HEK293 (cell line): ENCODE results near the gene LY6G6F.

Experiments used
- BCL11A ChIP-seq: fragments of 450-650 bp; formaldehyde crosslinking; IDR thresholded peaks from 2 replicates; pipeline ENCODE4 v1.5.1; 2016; ENCODE audit warnings: low read depth, missing biosample characterization, missing genetic modification characterization
- ELK4 ChIP-seq: IDR thresholded peaks from 2 replicates; pipeline ENCODE4 v1.6.1; 2011; ENCODE audit warnings: mild to moderate bottlenecking, low read depth, low read length, borderline replicate concordance
- GLIS2 ChIP-seq: fragments of 450-650 bp; formaldehyde crosslinking; IDR thresholded peaks from 2 replicates; pipeline ENCODE4 v1.5.1; 2016; ENCODE audit warnings: missing biosample characterization, missing genetic modification characterization
- HOXA7 ChIP-seq: sonication (generic); formaldehyde crosslinking; IDR thresholded peaks from 2 replicates; pipeline ENCODE4 v1.8.1; 2022; ENCODE audit warnings: missing genetic modification reagents, borderline replicate concordance
- HOXD13 ChIP-seq: sonication (generic); formaldehyde crosslinking; IDR thresholded peaks from 2 replicates; pipeline ENCODE4 v1.8.0; 2022; ENCODE audit warnings: missing genetic modification reagents, borderline replicate concordance
- KLF16 ChIP-seq: fragments of 450-650 bp; formaldehyde crosslinking; IDR thresholded peaks from 2 replicates; pipeline ENCODE4 v1.5.1; 2017; ENCODE audit warnings: missing biosample characterization, missing genetic modification characterization
- KLF7 ChIP-seq: fragments of 450-650 bp; formaldehyde crosslinking; IDR thresholded peaks from 2 replicates; pipeline ENCODE4 v1.5.1; 2016; ENCODE audit warnings: missing biosample characterization, missing genetic modification characterization, borderline replicate concordance
- KLF8 ChIP-seq: fragments of 450-650 bp; formaldehyde crosslinking; IDR thresholded peaks from 2 replicates; pipeline ENCODE4 v1.5.1; 2016; ENCODE audit warnings: missing biosample characterization, missing genetic modification characterization
- MYNN ChIP-seq: fragments of 450-650 bp; formaldehyde crosslinking; IDR thresholded peaks from 2 replicates; pipeline ENCODE4 v1.5.1; 2016; ENCODE audit warnings: missing biosample characterization, missing genetic modification characterization, borderline replicate concordance
- SCRT1 ChIP-seq: fragments of 450-650 bp; formaldehyde crosslinking; IDR thresholded peaks from 2 replicates; pipeline ENCODE4 v1.5.1; 2016; ENCODE audit warnings: missing biosample characterization, missing genetic modification characterization, borderline replicate concordance
- SETDB1 ChIP-seq: IDR thresholded peaks from one replicate; pipeline ENCODE4 v1.6.1; 2017; ENCODE audit warnings: mild to moderate bottlenecking, low read length, moderate library complexity, mixed read lengths; ENCODE audit not compliant: insufficient read length
- YY1 ChIP-seq: fragments of 450-650 bp; formaldehyde crosslinking; IDR thresholded peaks from 2 replicates; pipeline ENCODE4 v1.5.1; 2018; ENCODE audit warnings: missing biosample characterization, missing genetic modification characterization
- ZEB2 ChIP-seq: fragments of 450-650 bp; formaldehyde crosslinking; IDR thresholded peaks from 2 replicates; pipeline ENCODE4 v1.5.1; 2016; ENCODE audit warnings: missing biosample characterization, missing genetic modification characterization
- ZNF146 ChIP-seq: fragments of 450-650 bp; formaldehyde crosslinking; IDR thresholded peaks from 2 replicates; pipeline ENCODE4 v1.5.1; 2016; ENCODE audit warnings: missing biosample characterization, missing genetic modification characterization
- ZNF169 ChIP-seq: fragments of 450-650 bp; formaldehyde crosslinking; IDR thresholded peaks from 2 replicates; pipeline ENCODE4 v1.5.1; 2016; ENCODE audit warnings: missing biosample characterization, missing genetic modification characterization
- ZNF341 ChIP-seq: fragments of 450-650 bp; formaldehyde crosslinking; IDR thresholded peaks from 2 replicates; pipeline ENCODE4; 2016; ENCODE audit warnings: low read depth, missing biosample characterization, missing genetic modification characterization
- ZNF488 ChIP-seq: fragments of 450-650 bp; formaldehyde crosslinking; IDR thresholded peaks from 2 replicates; pipeline ENCODE4 v1.5.1; 2016; ENCODE audit warnings: missing biosample characterization, missing genetic modification characterization
- ZNF514 ChIP-seq: fragments of 450-650 bp; formaldehyde crosslinking; IDR thresholded peaks from 2 replicates; pipeline ENCODE4 v1.5.1; 2016; ENCODE audit warnings: missing biosample characterization, missing genetic modification characterization
- ZNF521 ChIP-seq: fragments of 450-650 bp; formaldehyde crosslinking; IDR thresholded peaks from 2 replicates; pipeline ENCODE4 v1.5.1; 2017; ENCODE audit warnings: missing biosample characterization, mild to moderate bottlenecking, missing genetic modification characterization
- ZNF623 ChIP-seq: fragments of 450-650 bp; formaldehyde crosslinking; IDR thresholded peaks from 2 replicates; pipeline ENCODE4 v1.5.1; 2016; ENCODE audit warnings: missing biosample characterization, missing genetic modification characterization
- ZNF664 ChIP-seq: fragments of 450-650 bp; formaldehyde crosslinking; IDR thresholded peaks from 2 replicates; pipeline ENCODE4 v1.5.1; 2016; ENCODE audit warnings: missing biosample characterization, missing genetic modification characterization
- ZNF707 ChIP-seq: fragments of 450-650 bp; formaldehyde crosslinking; IDR thresholded peaks from 2 replicates; pipeline ENCODE4 v1.5.1; 2016; ENCODE audit warnings: missing biosample characterization, missing genetic modification characterization
- ZNF843 ChIP-seq: fragments of 450-650 bp; formaldehyde crosslinking; IDR thresholded peaks from 2 replicates; pipeline ENCODE4 v1.5.1; 2016; ENCODE audit warnings: missing biosample characterization, missing genetic modification characterization
- ZXDB ChIP-seq: fragments of 450-650 bp; formaldehyde crosslinking; IDR thresholded peaks from 2 replicates; pipeline ENCODE4 v1.5.1; 2016; ENCODE audit warnings: missing biosample characterization, missing genetic modification characterization
- TF ChIP-seq, protein P1 (sequence below): fragments of 450-650 bp; formaldehyde crosslinking; IDR thresholded peaks from 2 replicates; pipeline ENCODE4 v1.5.1; 2016; ENCODE audit warnings: missing biosample characterization, missing genetic modification characterization
- TF ChIP-seq, protein P2 (sequence below): fragments of 450-650 bp; formaldehyde crosslinking; IDR thresholded peaks from 2 replicates; pipeline ENCODE4 v1.5.1; 2016; ENCODE audit warnings: missing biosample characterization, missing genetic modification characterization
- TF ChIP-seq, protein P3 (sequence below): fragments of 450-650 bp; formaldehyde crosslinking; IDR thresholded peaks from 2 replicates; pipeline ENCODE4 v1.5.0; 2017; ENCODE audit warnings: missing biosample characterization, missing genetic modification characterization, borderline replicate concordance
- TF ChIP-seq, protein P4 (sequence below): fragments of 450-650 bp; formaldehyde crosslinking; IDR thresholded peaks from 2 replicates; pipeline ENCODE4 v1.5.1; 2016; ENCODE audit warnings: missing biosample characterization, missing genetic modification characterization, borderline replicate concordance

LY6G6F gene

DNA sequence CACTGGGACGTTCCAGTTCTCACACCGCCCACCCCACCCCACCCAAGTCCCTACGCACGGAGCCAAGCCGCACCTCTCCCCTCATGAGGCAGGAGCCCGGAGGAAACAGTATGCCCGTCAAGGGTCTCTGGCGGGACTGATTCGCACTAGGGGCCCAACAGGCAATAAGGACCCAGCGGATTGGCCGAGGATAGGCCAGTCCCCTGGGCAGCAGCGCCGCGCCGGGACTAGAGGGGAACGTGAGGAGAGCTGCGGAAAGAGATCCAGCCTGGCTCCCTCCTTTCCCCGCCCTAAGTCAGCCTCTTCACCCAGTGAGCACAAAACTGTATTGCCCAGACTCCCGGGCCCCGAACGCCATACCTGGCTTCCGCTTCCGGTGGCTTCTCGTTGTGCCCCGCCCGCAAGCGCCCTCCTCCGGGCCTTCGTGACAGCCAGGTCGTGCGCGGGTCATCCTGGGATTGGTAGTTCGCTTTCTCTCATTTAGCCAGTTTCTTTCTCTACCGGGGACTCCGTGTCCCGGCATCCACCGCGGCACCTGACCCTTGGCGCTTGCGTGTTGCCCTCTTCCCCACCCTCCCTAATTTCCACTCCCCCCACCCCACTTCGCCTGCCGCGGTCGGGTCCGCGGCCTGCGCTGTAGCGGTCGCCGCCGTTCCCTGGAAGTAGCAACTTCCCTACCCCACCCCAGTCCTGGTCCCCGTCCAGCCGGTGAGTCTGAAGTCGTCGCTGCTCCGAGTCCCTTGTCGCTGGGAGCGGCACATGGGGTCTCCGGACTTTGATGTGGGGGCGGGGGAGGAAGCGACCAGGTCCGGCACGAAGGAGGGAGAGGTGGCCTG is 40.9 kb upstream of the LY6G6F start, which contains the start of gene CSNK2B (continued):
- peak; percentile 74; the same call in 1 of the 2 replicates for TF ChIP-seq ELK4
- TF ChIP-seq ZEB2 (tag by site-specific recombination): peak; percentile 65; the same call in 1 of the 2 replicates
- TF ChIP-seq, protein P1, sequence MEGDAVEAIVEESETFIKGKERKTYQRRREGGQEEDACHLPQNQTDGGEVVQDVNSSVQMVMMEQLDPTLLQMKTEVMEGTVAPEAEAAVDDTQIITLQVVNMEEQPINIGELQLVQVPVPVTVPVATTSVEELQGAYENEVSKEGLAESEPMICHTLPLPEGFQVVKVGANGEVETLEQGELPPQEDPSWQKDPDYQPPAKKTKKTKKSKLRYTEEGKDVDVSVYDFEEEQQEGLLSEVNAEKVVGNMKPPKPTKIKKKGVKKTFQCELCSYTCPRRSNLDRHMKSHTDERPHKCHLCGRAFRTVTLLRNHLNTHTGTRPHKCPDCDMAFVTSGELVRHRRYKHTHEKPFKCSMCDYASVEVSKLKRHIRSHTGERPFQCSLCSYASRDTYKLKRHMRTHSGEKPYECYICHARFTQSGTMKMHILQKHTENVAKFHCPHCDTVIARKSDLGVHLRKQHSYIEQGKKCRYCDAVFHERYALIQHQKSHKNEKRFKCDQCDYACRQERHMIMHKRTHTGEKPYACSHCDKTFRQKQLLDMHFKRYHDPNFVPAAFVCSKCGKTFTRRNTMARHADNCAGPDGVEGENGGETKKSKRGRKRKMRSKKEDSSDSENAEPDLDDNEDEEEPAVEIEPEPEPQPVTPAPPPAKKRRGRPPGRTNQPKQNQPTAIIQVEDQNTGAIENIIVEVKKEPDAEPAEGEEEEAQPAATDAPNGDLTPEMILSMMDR (tag by site-specific recombination): peak; percentile 75
- peak; percentile 48; the same call in 1 of the 2 replicates for TF ChIP-seq GLIS2 (tag by site-specific recombination)
- peak; percentile 22; the same call in 1 of the 2 replicates for TF ChIP-seq YY1 (tag by site-specific recombination)
- TF ChIP-seq SCRT1 (tag by site-specific recombination): no peak; the same call in 1 of the 2 replicates
- TF ChIP-seq MYNN: 0 out of 2 replicates have a peak, but pooled peaks have one; percentile 2
- peak; percentile 76 for TF ChIP-seq KLF8 (tag by site-specific recombination)
- peak; percentile 96 for TF ChIP-seq ZNF341 (tag by site-specific recombination)
- TF ChIP-seq HOXA7 (CRISPR knock-in tag): no peak
- no peak for TF ChIP-seq HOXD13 (CRISPR knock-in tag)
- TF ChIP-seq ZNF514: no peak
- no peak for TF ChIP-seq ZNF623 (tag by site-specific recombination)
- TF ChIP-seq KLF16 (tag by site-specific recombination): peak; percentile 58
- TF ChIP-seq ZNF707 (tag by site-specific recombination): no peak
- no peak for TF ChIP-seq ZNF488
- TF ChIP-seq ZNF664 (tag by site-specific recombination): no peak
- TF ChIP-seq, protein P2, sequence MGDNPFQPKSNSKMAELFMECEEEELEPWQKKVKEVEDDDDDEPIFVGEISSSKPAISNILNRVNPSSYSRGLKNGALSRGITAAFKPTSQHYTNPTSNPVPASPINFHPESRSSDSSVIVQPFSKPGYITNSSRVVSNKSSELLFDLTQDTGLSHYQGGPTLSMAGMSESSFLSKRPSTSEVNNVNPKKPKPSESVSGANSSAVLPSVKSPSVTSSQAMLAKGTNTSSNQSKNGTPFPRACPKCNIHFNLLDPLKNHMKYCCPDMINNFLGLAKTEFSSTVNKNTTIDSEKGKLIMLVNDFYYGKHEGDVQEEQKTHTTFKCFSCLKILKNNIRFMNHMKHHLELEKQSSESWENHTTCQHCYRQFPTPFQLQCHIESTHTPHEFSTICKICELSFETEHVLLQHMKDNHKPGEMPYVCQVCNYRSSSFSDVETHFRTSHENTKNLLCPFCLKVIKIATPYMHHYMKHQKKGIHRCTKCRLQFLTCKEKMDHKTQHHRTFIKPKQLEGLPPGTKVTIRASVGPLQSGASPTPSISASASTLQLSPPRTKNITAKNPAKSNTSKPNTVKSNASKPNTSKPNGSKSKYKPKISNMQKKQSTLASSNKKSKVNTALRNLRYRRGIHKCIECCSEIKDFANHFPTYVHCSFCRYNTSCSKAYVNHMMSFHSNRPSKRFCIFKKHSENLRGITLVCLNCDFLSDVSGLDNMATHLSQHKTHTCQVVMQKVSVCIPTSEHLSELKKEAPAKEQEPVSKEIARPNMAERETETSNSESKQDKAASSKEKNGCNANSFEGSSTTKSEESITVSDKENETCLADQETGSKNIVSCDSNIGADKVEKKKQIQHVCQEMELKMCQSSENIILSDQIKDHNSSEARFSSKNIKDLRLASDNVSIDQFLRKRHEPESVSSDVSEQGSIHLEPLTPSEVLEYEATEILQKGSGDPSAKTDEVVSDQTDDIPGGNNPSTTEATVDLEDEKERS (tag by site-specific recombination): no peak
- TF ChIP-seq BCL11A (tag by site-specific recombination): no peak
- TF ChIP-seq, protein P3, sequence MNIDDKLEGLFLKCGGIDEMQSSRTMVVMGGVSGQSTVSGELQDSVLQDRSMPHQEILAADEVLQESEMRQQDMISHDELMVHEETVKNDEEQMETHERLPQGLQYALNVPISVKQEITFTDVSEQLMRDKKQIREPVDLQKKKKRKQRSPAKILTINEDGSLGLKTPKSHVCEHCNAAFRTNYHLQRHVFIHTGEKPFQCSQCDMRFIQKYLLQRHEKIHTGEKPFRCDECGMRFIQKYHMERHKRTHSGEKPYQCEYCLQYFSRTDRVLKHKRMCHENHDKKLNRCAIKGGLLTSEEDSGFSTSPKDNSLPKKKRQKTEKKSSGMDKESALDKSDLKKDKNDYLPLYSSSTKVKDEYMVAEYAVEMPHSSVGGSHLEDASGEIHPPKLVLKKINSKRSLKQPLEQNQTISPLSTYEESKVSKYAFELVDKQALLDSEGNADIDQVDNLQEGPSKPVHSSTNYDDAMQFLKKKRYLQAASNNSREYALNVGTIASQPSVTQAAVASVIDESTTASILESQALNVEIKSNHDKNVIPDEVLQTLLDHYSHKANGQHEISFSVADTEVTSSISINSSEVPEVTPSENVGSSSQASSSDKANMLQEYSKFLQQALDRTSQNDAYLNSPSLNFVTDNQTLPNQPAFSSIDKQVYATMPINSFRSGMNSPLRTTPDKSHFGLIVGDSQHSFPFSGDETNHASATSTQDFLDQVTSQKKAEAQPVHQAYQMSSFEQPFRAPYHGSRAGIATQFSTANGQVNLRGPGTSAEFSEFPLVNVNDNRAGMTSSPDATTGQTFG: no peak
- TF ChIP-seq ZNF521: no peak
- TF ChIP-seq, protein P4, sequence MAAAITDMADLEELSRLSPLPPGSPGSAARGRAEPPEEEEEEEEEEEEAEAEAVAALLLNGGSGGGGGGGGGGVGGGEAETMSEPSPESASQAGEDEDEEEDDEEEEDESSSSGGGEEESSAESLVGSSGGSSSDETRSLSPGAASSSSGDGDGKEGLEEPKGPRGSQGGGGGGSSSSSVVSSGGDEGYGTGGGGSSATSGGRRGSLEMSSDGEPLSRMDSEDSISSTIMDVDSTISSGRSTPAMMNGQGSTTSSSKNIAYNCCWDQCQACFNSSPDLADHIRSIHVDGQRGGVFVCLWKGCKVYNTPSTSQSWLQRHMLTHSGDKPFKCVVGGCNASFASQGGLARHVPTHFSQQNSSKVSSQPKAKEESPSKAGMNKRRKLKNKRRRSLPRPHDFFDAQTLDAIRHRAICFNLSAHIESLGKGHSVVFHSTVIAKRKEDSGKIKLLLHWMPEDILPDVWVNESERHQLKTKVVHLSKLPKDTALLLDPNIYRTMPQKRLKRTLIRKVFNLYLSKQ (tag by site-specific recombination): no peak
- peak; percentile 51 for TF ChIP-seq ZXDB
- TF ChIP-seq SETDB1: no peak
- no peak for TF ChIP-seq ZNF843
- peak; percentile 27; the same call in 1 of the 2 replicates for TF ChIP-seq ZNF146
- TF ChIP-seq KLF7 (tag by site-specific recombination): no peak; the same call in 1 of the 2 replicates
- no peak for TF ChIP-seq ZNF169 (tag by site-specific recombination)
